Upper lobe of left lung (tissue), 4 donors: ENCODE measurements around the gene NOTCH1.

ENCODE experiments used
- EP300 ChIP-seq, 4 donors: sonication (generic); formaldehyde crosslinking; IDR thresholded peaks; one replicate each; pipeline ENCODE4 v1.5.1; 2017; ENCODE audit warnings: antibody characterized with exemption in 4 of 4, control low read depth in 2 of 4
- POLR2A ChIP-seq, 4 donors: fragments of 450-650 bp; IDR thresholded peaks; one replicate each; pipeline ENCODE4 v1.5.1; 2016 to 2017; ENCODE audit warnings: antibody characterized with exemption in 4 of 4, mild to moderate bottlenecking in 2 of 4
- POLR2AphosphoS5 ChIP-seq, 2 donors: sonication (generic); formaldehyde crosslinking; IDR thresholded peaks; one replicate each; pipeline ENCODE4 v1.5.1; 2017; ENCODE audit warnings: antibody characterized with exemption in 2 of 2
- TF ChIP-seq, protein P1 (sequence below), 6 experiments: fragments of 450-650 bp in 4 of 6; fragments of 200-600 bp in 2 of 6; sonication (generic) in 2 of 6; IDR thresholded peaks; one replicate each; pipeline ENCODE4 v1.5.1; 2016 to 2019; ENCODE audit warnings: antibody characterized with exemption in 6 of 6

GRCh38 chr9:136502940-136503550, 42.8 kb downstream of the NOTCH1 start:
- TF ChIP-seq, protein P1, sequence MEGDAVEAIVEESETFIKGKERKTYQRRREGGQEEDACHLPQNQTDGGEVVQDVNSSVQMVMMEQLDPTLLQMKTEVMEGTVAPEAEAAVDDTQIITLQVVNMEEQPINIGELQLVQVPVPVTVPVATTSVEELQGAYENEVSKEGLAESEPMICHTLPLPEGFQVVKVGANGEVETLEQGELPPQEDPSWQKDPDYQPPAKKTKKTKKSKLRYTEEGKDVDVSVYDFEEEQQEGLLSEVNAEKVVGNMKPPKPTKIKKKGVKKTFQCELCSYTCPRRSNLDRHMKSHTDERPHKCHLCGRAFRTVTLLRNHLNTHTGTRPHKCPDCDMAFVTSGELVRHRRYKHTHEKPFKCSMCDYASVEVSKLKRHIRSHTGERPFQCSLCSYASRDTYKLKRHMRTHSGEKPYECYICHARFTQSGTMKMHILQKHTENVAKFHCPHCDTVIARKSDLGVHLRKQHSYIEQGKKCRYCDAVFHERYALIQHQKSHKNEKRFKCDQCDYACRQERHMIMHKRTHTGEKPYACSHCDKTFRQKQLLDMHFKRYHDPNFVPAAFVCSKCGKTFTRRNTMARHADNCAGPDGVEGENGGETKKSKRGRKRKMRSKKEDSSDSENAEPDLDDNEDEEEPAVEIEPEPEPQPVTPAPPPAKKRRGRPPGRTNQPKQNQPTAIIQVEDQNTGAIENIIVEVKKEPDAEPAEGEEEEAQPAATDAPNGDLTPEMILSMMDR (IDR thresholded peaks at IDR 0.05), result no peak
- no peak for TF ChIP-seq POLR2AphosphoS5 (IDR thresholded peaks at IDR 0.05)
- no peak for TF ChIP-seq EP300 (IDR thresholded peaks at IDR 0.05)
- TF ChIP-seq POLR2A (IDR thresholded peaks at IDR 0.05), result no peak
